Upper lobe of left lung (tissue), 6 donors: Measurements from ENCODE around the gene STIMATE. TPM values are rescaled to one million over a fixed set of nuclear protein-coding genes. Genes with fewer than 3 reads are reported as not detected.

ENCODE experiments used
- ATAC-seq, 2 donors: fragments of 200-7000 bp; cut with Tn5 transposase; one replicate each; pipeline ENCODE4 v1.9.1; 2022; ENCODE audit warnings: mild to moderate bottlenecking in 2 of 2, moderate library complexity in 2 of 2; ENCODE audit not compliant: low FRiP score in 2 of 2
- DNase-seq, 2 donors: peaks; one replicate each; pipeline ENCODE4 v3.0.0-alpha.2; 2019 to 2020
- H3K27ac ChIP-seq, 4 donors: fragments of 200-600 bp; sonication (generic); one replicate each; pipeline ENCODE4 v1.5.1; 2016 to 2019
- H3K27me3 ChIP-seq, 4 donors: fragments of 200-600 bp; sonication (generic); one replicate each; pipeline ENCODE4 v1.5.1; 2017 to 2019
- H3K36me3 ChIP-seq, 4 donors: fragments of 200-600 bp; sonication (generic); one replicate each; pipeline ENCODE4 v1.5.1; 2016 to 2019
- H3K4me1 ChIP-seq, 4 donors: fragments of 200-600 bp; sonication (generic); one replicate each; pipeline ENCODE4 v1.5.1; 2018 to 2019
- H3K4me3 ChIP-seq, 4 donors: fragments of 200-600 bp; sonication (generic); one replicate each; pipeline ENCODE4 v1.5.1; 2017 to 2019; ENCODE audit warnings: mild to moderate bottlenecking in 2 of 4, moderate library complexity in 1 of 4
- H3K9me3 ChIP-seq, 4 donors: fragments of 200-600 bp; sonication (generic); one replicate each; pipeline ENCODE4 v1.5.1; 2018 to 2019
- EP300 ChIP-seq, 4 donors: sonication (generic); formaldehyde crosslinking; IDR thresholded peaks; one replicate each; pipeline ENCODE4 v1.5.1; 2017; ENCODE audit warnings: antibody characterized with exemption in 4 of 4, control low read depth in 2 of 4
- POLR2A ChIP-seq, 4 donors: fragments of 450-650 bp; IDR thresholded peaks; one replicate each; pipeline ENCODE4 v1.5.1; 2016 to 2017; ENCODE audit warnings: antibody characterized with exemption in 4 of 4, mild to moderate bottlenecking in 2 of 4
- POLR2AphosphoS5 ChIP-seq, 2 donors: sonication (generic); formaldehyde crosslinking; IDR thresholded peaks; one replicate each; pipeline ENCODE4 v1.5.1; 2017; ENCODE audit warnings: antibody characterized with exemption in 2 of 2
- WGBS, 2 donors: methylation state at CpG; one replicate each; pipeline ENCODE4 v1.1.5; 2017 to 2018; 5-methylcytosine and 5-hydroxymethylcytosine counted together
- total RNA-seq, 6 donors: library from RNA; depleted of rRNA in 4 of 6; stranded (reverse); fragments of >200 nt in 4 of 6; gene quantifications; one replicate each; pipeline versions ENCODE4 v1.1.0 to v1.2.1, GENCODE V29; 2016 to 2021
- TF ChIP-seq, protein P1 (sequence below), 6 experiments: fragments of 450-650 bp in 4 of 6; fragments of 200-600 bp in 2 of 6; sonication (generic) in 2 of 6; IDR thresholded peaks; one replicate each; pipeline ENCODE4 v1.5.1; 2016 to 2019; ENCODE audit warnings: antibody characterized with exemption in 6 of 6
- donor health status: DM: no; HTN: no; CAD: no; lungs with moderate emphysema.
- donor health status: DM: no; HTN: yes; CAD: no; lungs with severe emphysema.

The STIMATE gene
- total RNA-seq, 6 donors from 2014 or later: 39.7 to 87.0 (median 44.9) TPM

- Histone ChIP-seq H3K27me3 (no peaks in the 10 kb centered on the region), H3K9me3 (no peaks in the 10 kb centered on the region), H3K27ac (no peak overlapping the region), H3K4me3 (no peak overlapping the region), H3K4me1 (no peaks in the 10 kb centered on the region), H3K36me3 (no peaks in the 10 kb centered on the region)
- TF ChIP-seq, protein P1, sequence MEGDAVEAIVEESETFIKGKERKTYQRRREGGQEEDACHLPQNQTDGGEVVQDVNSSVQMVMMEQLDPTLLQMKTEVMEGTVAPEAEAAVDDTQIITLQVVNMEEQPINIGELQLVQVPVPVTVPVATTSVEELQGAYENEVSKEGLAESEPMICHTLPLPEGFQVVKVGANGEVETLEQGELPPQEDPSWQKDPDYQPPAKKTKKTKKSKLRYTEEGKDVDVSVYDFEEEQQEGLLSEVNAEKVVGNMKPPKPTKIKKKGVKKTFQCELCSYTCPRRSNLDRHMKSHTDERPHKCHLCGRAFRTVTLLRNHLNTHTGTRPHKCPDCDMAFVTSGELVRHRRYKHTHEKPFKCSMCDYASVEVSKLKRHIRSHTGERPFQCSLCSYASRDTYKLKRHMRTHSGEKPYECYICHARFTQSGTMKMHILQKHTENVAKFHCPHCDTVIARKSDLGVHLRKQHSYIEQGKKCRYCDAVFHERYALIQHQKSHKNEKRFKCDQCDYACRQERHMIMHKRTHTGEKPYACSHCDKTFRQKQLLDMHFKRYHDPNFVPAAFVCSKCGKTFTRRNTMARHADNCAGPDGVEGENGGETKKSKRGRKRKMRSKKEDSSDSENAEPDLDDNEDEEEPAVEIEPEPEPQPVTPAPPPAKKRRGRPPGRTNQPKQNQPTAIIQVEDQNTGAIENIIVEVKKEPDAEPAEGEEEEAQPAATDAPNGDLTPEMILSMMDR (IDR thresholded peaks at IDR 0.05): no peak
- TF ChIP-seq EP300 (IDR thresholded peaks at IDR 0.05) (no peak), POLR2A (IDR thresholded peaks at IDR 0.05) (no peak), POLR2AphosphoS5 (IDR thresholded peaks at IDR 0.05) (no peak)
- WGBS, 2 donors: 81 to 89% methylated on average over 9 to 12 of the region's 12 CpGs
- ATAC-seq (no peak), DNase-seq (no peak)
Observed at GRCh38 chr3:52791366-52791765, 106.0 kb downstream of the STIMATE start.

GRCh38 chr3:52790741-52791140 lies 106.6 kb downstream of the STIMATE start:
- TF ChIP-seq, protein P1 (IDR thresholded peaks at IDR 0.05): no peak
- no peak for TF ChIP-seq EP300 (IDR thresholded peaks at IDR 0.05)
- TF ChIP-seq POLR2A (IDR thresholded peaks at IDR 0.05): no peak
- TF ChIP-seq POLR2AphosphoS5 (IDR thresholded peaks at IDR 0.05): no peak
- DNase-seq (no peak), ATAC-seq (no peak)

DNA sequence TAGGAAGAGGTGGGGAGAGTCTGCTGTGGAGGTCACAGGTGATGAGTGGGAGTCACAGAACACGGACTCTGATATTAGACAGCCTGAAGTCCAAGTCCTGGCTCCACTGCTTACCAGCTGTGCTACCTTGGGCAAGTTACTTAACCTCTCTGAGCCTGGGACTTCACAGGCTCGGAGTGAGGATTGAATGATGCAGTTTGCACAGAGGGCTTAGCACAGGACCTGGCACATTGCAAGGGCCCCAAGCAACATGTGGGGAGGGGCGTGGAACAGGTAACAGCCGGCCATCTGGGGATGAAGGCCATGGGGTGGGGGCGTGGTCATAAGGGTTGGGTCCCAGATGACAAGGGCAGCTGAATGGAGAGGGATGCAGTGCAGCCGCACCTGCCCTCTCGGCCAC lies 107.0 kb downstream of the STIMATE start:
- WGBS, 2 donors: 89% methylated on average over 1 to 7 of the region's 7 CpGs

More at GRCh38 chr3:52790741-52791140, 106.6 kb downstream of the STIMATE start:
- no peak overlapping the region for H3K4me3 ChIP-seq
- no peaks in the 10 kb centered on the region for H3K36me3 ChIP-seq
- no peaks in the 10 kb centered on the region for H3K27me3 ChIP-seq
- H3K4me1 ChIP-seq: no peaks in the 10 kb centered on the region
- WGBS, 2 donors: 85 to 95% methylated on average over 7 to 13 of the region's 13 CpGs
- no peaks in the 10 kb centered on the region for H3K9me3 ChIP-seq
- no peak overlapping the region for H3K27ac ChIP-seq

GRCh38 chr3:52789746-52790040 lies 107.7 kb downstream of the STIMATE start:
- Histone ChIP-seq H3K27me3 (no peaks in the 10 kb centered on the region), H3K36me3 (no peaks in the 10 kb centered on the region), H3K4me1 (no peaks in the 10 kb centered on the region), H3K9me3 (no peaks in the 10 kb centered on the region), H3K27ac (no peak overlapping the region), H3K4me3 (no peak overlapping the region)
- ATAC-seq (no peak), DNase-seq (no peak)
- WGBS, 2 donors: 20 to 87% methylated on average over 1 to 6 of the region's 6 CpGs
- no peak for TF ChIP-seq POLR2AphosphoS5 (IDR thresholded peaks at IDR 0.05)
- TF ChIP-seq, protein P1 (IDR thresholded peaks at IDR 0.05): no peak
- TF ChIP-seq EP300 (IDR thresholded peaks at IDR 0.05): no peak
- TF ChIP-seq POLR2A (IDR thresholded peaks at IDR 0.05): no peak

More for the DNA sequence above, 107.0 kb downstream of the STIMATE start:
- Histone ChIP-seq H3K4me1 (no peaks in the 10 kb centered on the region), H3K9me3 (no peaks in the 10 kb centered on the region), H3K36me3 (no peaks in the 10 kb centered on the region), H3K27me3 (no peaks in the 10 kb centered on the region), H3K27ac (no peak overlapping the region), H3K4me3 (no peak overlapping the region)
- TF ChIP-seq POLR2AphosphoS5 (IDR thresholded peaks at IDR 0.05) (no peak), POLR2A (IDR thresholded peaks at IDR 0.05) (no peak), EP300 (IDR thresholded peaks at IDR 0.05) (no peak)
- TF ChIP-seq, protein P1 (IDR thresholded peaks at IDR 0.05): no peak
- ATAC-seq: no peak
- DNase-seq: no peak

DNA sequence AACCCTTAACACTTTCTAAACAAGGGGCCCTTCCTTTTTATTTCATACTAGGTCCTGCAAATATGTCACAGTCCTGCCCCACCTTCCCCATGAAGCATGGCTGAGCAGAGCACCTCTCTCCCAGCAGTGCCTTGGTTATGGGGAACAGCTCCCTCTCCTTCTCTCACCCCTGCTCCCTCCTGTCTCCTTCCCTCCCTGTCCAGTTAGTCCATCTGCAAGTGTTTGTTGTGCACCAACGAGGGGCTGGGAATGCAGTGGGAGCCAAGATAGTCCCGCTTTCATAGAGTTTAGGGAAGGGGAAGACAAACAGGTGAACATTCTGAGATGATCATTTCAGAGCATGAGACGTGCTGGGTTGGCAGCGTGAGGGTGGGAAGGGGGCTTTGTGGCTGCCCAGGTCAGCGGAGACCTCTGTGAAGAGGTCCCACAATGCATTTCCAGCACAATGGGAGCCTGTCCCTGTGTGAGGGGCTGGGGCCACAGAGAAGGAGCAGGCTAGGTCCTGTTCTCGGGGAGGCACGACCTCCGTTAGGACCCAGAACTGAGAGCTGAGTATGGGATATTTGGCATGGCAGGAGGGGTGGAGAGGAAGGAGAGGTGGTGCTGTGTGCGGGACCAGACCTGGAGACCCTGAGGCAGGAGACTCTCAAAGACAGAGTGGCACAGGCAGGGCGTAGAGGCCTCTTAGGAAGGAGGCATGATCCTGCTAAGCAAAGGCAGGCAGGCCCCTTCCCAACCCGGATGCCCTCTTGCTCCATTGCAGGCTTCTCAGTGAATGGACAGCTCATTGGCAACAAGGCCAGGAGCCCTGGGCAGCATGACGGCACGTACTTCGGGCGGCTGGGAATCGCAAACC lies 108.2 kb downstream of the STIMATE start:
- TF ChIP-seq POLR2AphosphoS5 (IDR thresholded peaks at IDR 0.05) (no peak), EP300 (IDR thresholded peaks at IDR 0.05) (no peak), POLR2A (IDR thresholded peaks at IDR 0.05) (no peak)
- TF ChIP-seq, protein P1 (IDR thresholded peaks at IDR 0.05): no peak
- H3K4me3 ChIP-seq: no peak overlapping the region
- no peak for ATAC-seq
- H3K36me3 ChIP-seq: no peaks in the 10 kb centered on the region
- no peaks in the 10 kb centered on the region for H3K4me1 ChIP-seq
- no peaks in the 10 kb centered on the region for H3K27me3 ChIP-seq
- no peak for DNase-seq
- WGBS, 2 donors: 84 to 90% methylated on average over 14 to 16 of the region's 16 CpGs
- no peaks in the 10 kb centered on the region for H3K9me3 ChIP-seq
- H3K27ac ChIP-seq: no peak overlapping the region
